Smooth muscle cell (in vitro differentiated cells): ENCODE results near the gene UBAC2. TPM values are rescaled to one million over a fixed set of nuclear protein-coding genes. Genes with fewer than 3 reads are reported as not detected.

ENCODE experiments used
- DNase-seq: peaks from one replicate; lab custom pipeline; 2025; ENCODE audit not compliant: unreplicated experiment; lab: John Stamatoyannopoulos, UW
- H2AFZ ChIP-seq: fragments of 200-600 bp; sonication (generic); 2 replicates; pipeline ENCODE4 v1.6.0; 2016; ENCODE audit warnings: antibody characterized with exemption, low read depth, mild to moderate bottlenecking
- H3F3A ChIP-seq: fragments of 200-600 bp; sonication (generic); 2 replicates; pipeline ENCODE4 v1.6.0; 2017; ENCODE audit warnings: antibody characterized with exemption, low read depth
- H3K27ac ChIP-seq: fragments of 200-600 bp; sonication (generic); 2 replicates; pipeline ENCODE4 v1.5.1; 2016; ENCODE audit warnings: low read depth, mild to moderate bottlenecking
- H3K27me3 ChIP-seq: fragments of 200-600 bp; sonication (generic); 2 replicates; pipeline ENCODE4 v1.6.1; 2016; ENCODE audit warnings: low read depth, mild to moderate bottlenecking
- H3K36me3 ChIP-seq: fragments of 200-600 bp; sonication (generic); 2 replicates; pipeline ENCODE4 v1.5.1; 2016; ENCODE audit warnings: low read depth
- H3K4me1 ChIP-seq: fragments of 200-600 bp; sonication (generic); 2 replicates; pipeline ENCODE4 v1.5.1; 2016; ENCODE audit warnings: low read depth
- H3K4me2 ChIP-seq: fragments of 200-600 bp; sonication (generic); 2 replicates; pipeline ENCODE4 v1.6.0; 2016; ENCODE audit warnings: mild to moderate bottlenecking
- H3K4me3 ChIP-seq: fragments of 200-600 bp; sonication (generic); 2 replicates; pipeline ENCODE4 v1.5.1; 2016; ENCODE audit warnings: mild to moderate bottlenecking
- H3K79me2 ChIP-seq: fragments of 200-600 bp; sonication (generic); 2 replicates; pipeline ENCODE4 v1.6.0; 2016; ENCODE audit warnings: low read depth, mild to moderate bottlenecking
- H3K9ac ChIP-seq: fragments of 200-600 bp; sonication (generic); 2 replicates; pipeline ENCODE4 v1.6.0; 2016; ENCODE audit warnings: low read depth
- H3K9me3 ChIP-seq: fragments of 200-600 bp; sonication (generic); replicated peaks from 2 replicates; pipeline ENCODE4 v1.5.1; 2016; ENCODE audit warnings: low read depth
- H4K20me1 ChIP-seq: fragments of 200-600 bp; sonication (generic); 2 replicates; pipeline ENCODE4 v1.6.0; 2016; ENCODE audit warnings: low read depth
- CTCF ChIP-seq: fragments of 200-600 bp; sonication (generic); IDR thresholded peaks from 2 replicates; pipeline ENCODE4 v1.5.1; 2017; ENCODE audit warnings: borderline replicate concordance, mild to moderate bottlenecking, antibody characterized with exemption; ENCODE audit not compliant: insufficient read depth, poor library complexity, severe bottlenecking
- WGBS: methylation state at CpG from one replicate; pipeline ENCODE4 v1.1.7; 2016; ENCODE audit warnings: low lambda C conversion rate; 5-methylcytosine and 5-hydroxymethylcytosine counted together
- polyA plus RNA-seq: library from polyadenylated mRNA; unstranded; fragments of >200 nt; fragmentation: Nextera tagmentation; extraction: Ambion mirVana; gene quantifications from 2 replicates; pipeline ENCODE4 v1.2.1, GENCODE V29; 2016
- total RNA-seq: library from RNA; depleted of rRNA; stranded (reverse); fragments of >200 nt; gene quantifications from 2 replicates; pipeline ENCODE4 v1.2.3, GENCODE V29; 2014

UBAC2 gene
- total and polyA plus RNA-seq, 2 experiments from 2014 or later: 58.4 to 74.0 TPM

DNA sequence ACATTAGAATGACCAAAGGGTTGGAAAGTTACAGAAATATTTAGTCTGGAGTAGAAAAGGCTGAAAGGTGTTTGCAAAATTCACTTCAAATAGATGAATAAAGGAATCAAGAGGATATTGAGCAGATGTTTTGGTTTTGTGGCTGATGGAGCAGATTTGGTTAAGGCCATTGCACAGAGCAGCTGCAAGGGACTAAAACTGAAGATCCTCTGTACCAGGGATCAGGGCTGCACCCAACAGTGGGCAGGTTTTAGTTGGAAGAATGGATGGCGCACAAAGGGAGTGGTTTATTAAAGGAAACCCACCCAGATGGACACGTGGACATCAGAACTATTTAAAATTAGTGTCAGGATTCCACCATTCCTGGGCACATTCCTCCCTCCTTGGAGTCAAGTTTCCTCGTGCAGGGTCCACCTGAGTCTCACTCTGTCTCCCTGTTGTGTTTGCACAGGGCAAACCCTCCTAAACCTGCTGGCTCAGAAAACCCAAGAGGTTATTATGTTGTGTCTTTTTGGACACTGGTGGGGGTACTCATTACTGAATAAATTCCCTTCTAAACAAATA lies 9.2 kb upstream of the UBAC2 start:
- no peak for DNase-seq

GRCh38 chr13:99191900-99192399 lies 8.7 kb upstream of the UBAC2 start:
- Histone ChIP-seq H3K9me3 (no peaks in the 10 kb centered on the region), H3K27me3 (no peaks in the 10 kb centered on the region), H3K36me3 (no peaks in the 10 kb centered on the region), H3K4me3 (no peak overlapping the region), H4K20me1 (no peaks in the 10 kb centered on the region), H3K9ac (no peak overlapping the region), H3K4me2 (no peak overlapping the region), H2AFZ (no peak overlapping the region), H3K27ac (no peak overlapping the region), H3K79me2 (no peaks in the 10 kb centered on the region), H3K4me1 (no peaks in the 10 kb centered on the region), H3F3A (no peaks in the 10 kb centered on the region)
- DNase-seq: no peak
- TF ChIP-seq CTCF: no peak
- 85% methylated on average over 7 of the region's 7 CpGs for WGBS

More for the DNA sequence above, 9.2 kb upstream of the UBAC2 start:
- H3K4me2 ChIP-seq: no peak overlapping the region
- no peak overlapping the region for H3K9ac ChIP-seq
- TF ChIP-seq CTCF: no peak
- no peak overlapping the region for H3K4me3 ChIP-seq
- no peaks in the 10 kb centered on the region for H3K27me3 ChIP-seq
- no peak overlapping the region for H2AFZ ChIP-seq
- no peaks in the 10 kb centered on the region for H3K4me1 ChIP-seq
- H3K79me2 ChIP-seq: no peaks in the 10 kb centered on the region
- H3F3A ChIP-seq: no peaks in the 10 kb centered on the region
- no peak overlapping the region for H3K27ac ChIP-seq
- H3K9me3 ChIP-seq: no peaks in the 10 kb centered on the region
- H3K36me3 ChIP-seq: no peaks in the 10 kb centered on the region
- WGBS: 79% methylated on average over 3 of the region's 3 CpGs
- H4K20me1 ChIP-seq: no peaks in the 10 kb centered on the region

DNA sequence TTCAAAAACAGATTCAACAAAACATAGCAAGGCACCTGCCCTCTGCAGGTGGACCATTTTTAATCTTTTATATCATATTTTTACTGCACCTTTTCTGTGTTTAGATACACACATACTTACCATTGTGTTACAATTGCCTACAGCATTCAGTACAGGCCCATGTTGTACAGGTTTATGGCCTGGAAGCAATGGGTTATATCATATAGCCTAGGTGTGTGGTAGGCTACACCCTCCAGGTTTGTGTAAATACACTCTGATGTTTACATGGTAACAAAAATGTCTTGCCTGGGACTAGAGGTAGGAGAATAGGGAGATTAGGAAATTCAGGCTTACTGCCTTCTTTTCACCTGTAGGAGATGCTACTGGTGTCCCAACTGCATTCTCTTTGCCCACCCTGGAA lies 8.2 kb upstream of the UBAC2 start:
- Histone ChIP-seq H3K4me1 (no peaks in the 10 kb centered on the region), H3K4me3 (no peak overlapping the region), H3K4me2 (no peak overlapping the region), H2AFZ (no peak overlapping the region), H3K36me3 (no peaks in the 10 kb centered on the region), H3K27ac (no peak overlapping the region), H3K27me3 (no peaks in the 10 kb centered on the region), H3K9ac (no peak overlapping the region), H3K79me2 (no peaks in the 10 kb centered on the region), H3F3A (no peaks in the 10 kb centered on the region), H4K20me1 (no peaks in the 10 kb centered on the region), H3K9me3 (no peaks in the 10 kb centered on the region)
- DNase-seq: no peak
- TF ChIP-seq CTCF: no peak

- DNase-seq: no peak
- no peak overlapping the region for H3K4me2 ChIP-seq
These were observed 7.5 kb upstream of the UBAC2 start for GRCh38 chr13:99193152-99193551.

More at GRCh38 chr13:99193152-99193551, 7.5 kb upstream of the UBAC2 start:
- no peaks in the 10 kb centered on the region for H3F3A ChIP-seq
- H2AFZ ChIP-seq: no peak overlapping the region
- 77% methylated on average over 4 of the region's 4 CpGs for WGBS
- no peaks in the 10 kb centered on the region for H3K27me3 ChIP-seq
- no peaks in the 10 kb centered on the region for H3K36me3 ChIP-seq
- H3K4me3 ChIP-seq: no peak overlapping the region
- no peaks in the 10 kb centered on the region for H3K79me2 ChIP-seq
- no peak for TF ChIP-seq CTCF
- no peaks in the 10 kb centered on the region for H3K4me1 ChIP-seq
- H3K9me3 ChIP-seq: no peaks in the 10 kb centered on the region
- no peaks in the 10 kb centered on the region for H4K20me1 ChIP-seq
- no peak overlapping the region for H3K27ac ChIP-seq
- H3K9ac ChIP-seq: no peak overlapping the region
